Measurements from ENCODE around the gene OLFM1.

DNA sequence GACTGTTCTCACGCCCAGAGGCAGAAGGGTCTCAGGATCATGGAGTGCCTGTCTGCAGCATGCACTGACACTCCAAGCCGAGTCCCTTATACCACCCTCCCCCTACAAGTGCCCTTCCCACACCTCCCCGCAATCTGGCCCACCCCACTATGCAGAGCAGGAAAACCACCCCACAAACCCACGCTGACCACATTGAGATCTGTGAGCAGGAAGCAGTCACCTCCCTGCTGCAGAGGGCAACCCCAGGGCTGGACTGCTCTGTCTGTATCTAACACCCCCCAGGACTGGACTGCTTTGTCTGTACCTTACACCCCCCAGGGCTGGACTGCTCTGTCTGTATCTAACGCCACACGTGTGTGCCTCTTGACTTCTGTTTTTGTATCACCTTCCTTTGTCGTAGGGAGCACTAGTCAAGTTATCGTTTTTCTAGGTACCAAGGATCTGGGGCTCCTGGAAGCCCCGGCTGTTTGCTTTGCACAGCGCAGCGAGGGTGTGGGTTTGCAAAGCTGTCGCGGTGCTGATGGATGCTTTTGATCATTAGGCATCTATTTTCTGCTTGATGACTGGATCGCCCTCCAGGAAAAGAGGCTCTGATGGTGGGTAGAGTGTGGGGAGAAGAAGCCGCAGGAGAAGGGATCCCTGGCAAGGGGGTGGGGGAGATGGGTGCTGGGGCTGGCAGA, 21.5 kb downstream of the OLFM1 start:
- no peak for TF ChIP-seq POLR2A (IDR thresholded peaks at IDR 0.05)
- no peak for TF ChIP-seq CTCF (IDR thresholded peaks at IDR 0.05)

All from body of pancreas (tissue), 4 donors.